Measurements from ENCODE around the gene PFDN5. TPM values are rescaled to one million over a fixed set of nuclear protein-coding genes. Genes with fewer than 3 reads are reported as not detected.

PFDN5 gene
- total and polyA plus RNA-seq, 9 of the 15 experiments (the other 6 are each of a cell fraction or from before 2014, with no cell fraction given) = 361 to 1,636 (median 742) TPM

GRCh38 chr12:53340398-53340797 is 45.1 kb downstream of the PFDN5 start (continued):
- TF ChIP-seq ZBTB7A (IDR thresholded peaks at IDR 0.05; ENCODE audit: borderline replicate concordance, control insufficient read depth, low read depth, low read length) = peak; percentile 44; the same call in 1 of the 2 replicates
- TF ChIP-seq JUND (IDR thresholded peaks at IDR 0.05; ENCODE audit: borderline replicate concordance, low read depth, low read length) = peak; percentile 46; the same call in 1 of the 2 replicates
- no peak for TF ChIP-seq JUND (tag; IDR thresholded peaks at IDR 0.05; ENCODE audit: borderline replicate concordance, low read depth, low read length)
- no peak for TF ChIP-seq SRSF7 (optimal IDR thresholded peaks at IDR 0.05; ENCODE audit: low read depth, low read length)
- TF ChIP-seq, protein P1, sequence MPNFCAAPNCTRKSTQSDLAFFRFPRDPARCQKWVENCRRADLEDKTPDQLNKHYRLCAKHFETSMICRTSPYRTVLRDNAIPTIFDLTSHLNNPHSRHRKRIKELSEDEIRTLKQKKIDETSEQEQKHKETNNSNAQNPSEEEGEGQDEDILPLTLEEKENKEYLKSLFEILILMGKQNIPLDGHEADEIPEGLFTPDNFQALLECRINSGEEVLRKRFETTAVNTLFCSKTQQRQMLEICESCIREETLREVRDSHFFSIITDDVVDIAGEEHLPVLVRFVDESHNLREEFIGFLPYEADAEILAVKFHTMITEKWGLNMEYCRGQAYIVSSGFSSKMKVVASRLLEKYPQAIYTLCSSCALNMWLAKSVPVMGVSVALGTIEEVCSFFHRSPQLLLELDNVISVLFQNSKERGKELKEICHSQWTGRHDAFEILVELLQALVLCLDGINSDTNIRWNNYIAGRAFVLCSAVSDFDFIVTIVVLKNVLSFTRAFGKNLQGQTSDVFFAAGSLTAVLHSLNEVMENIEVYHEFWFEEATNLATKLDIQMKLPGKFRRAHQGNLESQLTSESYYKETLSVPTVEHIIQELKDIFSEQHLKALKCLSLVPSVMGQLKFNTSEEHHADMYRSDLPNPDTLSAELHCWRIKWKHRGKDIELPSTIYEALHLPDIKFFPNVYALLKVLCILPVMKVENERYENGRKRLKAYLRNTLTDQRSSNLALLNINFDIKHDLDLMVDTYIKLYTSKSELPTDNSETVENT (CRISPR knock-in tag; IDR thresholded peaks at IDR 0.05) = no peak
- peak; percentile 9; the same call in 1 of the 2 replicates for TF ChIP-seq NFE2 (IDR thresholded peaks at IDR 0.05; ENCODE audit: low read depth)
- no peak for TF ChIP-seq PRMT5 (CRISPR knock-in tag; IDR thresholded peaks at IDR 0.05)

DNA sequence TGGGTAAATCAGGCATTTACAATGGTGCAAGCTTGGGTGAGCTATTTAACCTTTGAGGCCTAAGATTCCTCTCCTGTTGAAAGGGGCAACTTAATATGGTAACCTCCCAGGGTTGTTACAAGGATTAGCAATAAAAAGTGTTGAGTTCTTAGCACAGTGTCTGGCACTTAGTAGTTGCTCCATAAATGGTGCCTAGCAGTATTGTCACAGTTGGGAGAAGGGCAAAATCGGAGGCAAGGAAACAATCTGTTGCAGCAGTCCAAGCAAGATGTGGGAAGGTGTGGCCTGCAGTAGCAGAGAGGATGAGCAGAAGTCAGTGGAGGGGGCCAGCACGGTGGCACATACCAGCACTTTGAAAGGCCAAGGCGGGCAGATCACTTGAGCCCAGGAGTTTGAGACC is 48.1 kb downstream of the PFDN5 start:
- Histone ChIP-seq H3K36me3 (ENCODE audit: control insufficient read depth, insufficient read depth, low read length) (no peaks in the 10 kb centered on the region), H3K4me3 (no peak overlapping the region), H3K27me3 (ENCODE audit: control insufficient read depth in 2 of 2, insufficient read depth in 2 of 2, low read length in 2 of 2) (no peaks in the 10 kb centered on the region), H3K9ac (ENCODE audit: insufficient read depth in 1 of 2, low read depth in 2 of 2, low read length in 2 of 2) (no peak overlapping the region), H4K20me1 (replicated peaks; ENCODE audit: control insufficient read depth, insufficient read depth, low read length) (no peaks in the 10 kb centered on the region), H3K9me3 (replicated peaks; ENCODE audit: control insufficient read depth, insufficient read depth, low read depth, low read length) (no peaks in the 10 kb centered on the region), H3K9me1 (ENCODE audit: control insufficient read depth, insufficient read depth, low read length) (no peaks in the 10 kb centered on the region), H3K4me1 (replicated peaks in 1 of 2; ENCODE audit: control insufficient read depth in 2 of 2, insufficient read depth in 2 of 2, low read length in 2 of 2) (peaks cover 19 to 29% of the 10 kb centered on the region in 2 experiments), H3K79me2 (ENCODE audit: control insufficient read depth, insufficient read depth, low read length) (no peaks in the 10 kb centered on the region), H3K27ac (ENCODE audit: extremely low read depth, low read depth, low read length) (no peak overlapping the region), H3K4me2 (ENCODE audit: insufficient read depth, low read length) (no peak overlapping the region), H2AFZ (ENCODE audit: low read depth, low read length) (no peak overlapping the region)
- WGBS (ENCODE audit: insufficient coverage, low coverage, missing lambda C conversion rate) = 51% methylated on average over 3 of the region's 3 CpGs
- no TSS peak for BruUV-seq (replicated peaks)
- ATAC-seq = no peak
- FAIRE-seq = no peak
- intact Hi-C loops (cut with micrococcal nuclease) (no loop called here), in situ Hi-C loops (cut with MboI) (no loop called here)
- no peak for DNase-seq (ENCODE audit: extremely low read depth in 1 of 4, low spot score in 3 of 4)
- ChIA-PET POLR2A (no interaction called here), CTCF (ENCODE audit: low intra/inter-chr PET ratio) (no interaction called here)
- TF ChIP-seq MCM7 (IDR thresholded peaks at IDR 0.05) = no peak
- TF ChIP-seq ETS1 (conservative IDR thresholded peaks at IDR 0.05; ENCODE audit: control insufficient read depth, low read depth, low read length) = no peak
- TF ChIP-seq ZNF696 (CRISPR knock-in tag; conservative IDR thresholded peaks at IDR 0.05) = no peak
- TF ChIP-seq GTF2A2 (tag; IDR thresholded peaks at IDR 0.05) = no peak
- TF ChIP-seq ZNF165 (CRISPR knock-in tag; IDR thresholded peaks at IDR 0.05; ENCODE audit: borderline replicate concordance) = no peak
- no peak for TF ChIP-seq CBX2 (IDR thresholded peaks at IDR 0.05; ENCODE audit: insufficient read depth, low read length, poor library complexity, severe bottlenecking)
- no peak for TF ChIP-seq HIVEP1 (CRISPR knock-in tag; IDR thresholded peaks at IDR 0.05)
- TF ChIP-seq KLF6 (CRISPR knock-in tag; IDR thresholded peaks at IDR 0.05; ENCODE audit: borderline replicate concordance) = no peak
- TF ChIP-seq ZNF780A (CRISPR knock-in tag; IDR thresholded peaks at IDR 0.05) = no peak

All from K562 (cell line).